GM18502 (cell line): ENCODE results near the gene OAT.
"Not testable (repeated sequence)": the region's sequence is repeated elsewhere in the genome, so short reads cannot be mapped to it uniquely, and the experiment has no call there.

Source experiments
- ATAC-seq: cut with Tn5 transposase; IDR thresholded peaks from one replicate; pipeline ENCODE4 v1.9.1; 2021; ENCODE audit warnings: mild to moderate bottlenecking; ENCODE audit not compliant: unreplicated experiment, poor library complexity

The OAT gene

DNA sequence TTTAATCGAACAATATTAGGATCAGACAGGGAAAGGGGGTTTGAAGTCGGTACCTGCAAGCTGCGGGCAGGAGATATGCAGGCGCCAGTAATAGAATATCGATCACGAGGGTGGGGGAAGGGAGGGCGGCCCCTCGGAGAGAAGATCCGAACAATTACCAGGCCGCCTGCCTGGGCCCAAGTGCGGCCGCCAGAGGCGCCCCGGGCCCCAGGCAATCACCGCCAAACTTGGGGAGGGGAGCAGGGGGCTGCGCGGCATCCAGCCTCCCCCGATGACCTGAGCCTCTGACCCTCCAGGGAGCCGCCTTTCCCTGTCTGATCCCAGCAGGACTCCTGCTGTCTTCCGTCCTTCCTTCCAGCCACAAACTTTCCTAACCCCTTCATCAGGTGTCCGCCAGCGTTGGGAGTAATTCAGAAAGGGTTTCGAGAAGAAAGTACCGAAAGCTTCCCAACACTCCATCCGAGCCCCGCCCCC, 30.0 kb upstream of the OAT start:
- no peak for ATAC-seq

GRCh38 chr10:124447751-124448466, 29.2 kb upstream of the OAT start:
- no peak for ATAC-seq

DNA sequence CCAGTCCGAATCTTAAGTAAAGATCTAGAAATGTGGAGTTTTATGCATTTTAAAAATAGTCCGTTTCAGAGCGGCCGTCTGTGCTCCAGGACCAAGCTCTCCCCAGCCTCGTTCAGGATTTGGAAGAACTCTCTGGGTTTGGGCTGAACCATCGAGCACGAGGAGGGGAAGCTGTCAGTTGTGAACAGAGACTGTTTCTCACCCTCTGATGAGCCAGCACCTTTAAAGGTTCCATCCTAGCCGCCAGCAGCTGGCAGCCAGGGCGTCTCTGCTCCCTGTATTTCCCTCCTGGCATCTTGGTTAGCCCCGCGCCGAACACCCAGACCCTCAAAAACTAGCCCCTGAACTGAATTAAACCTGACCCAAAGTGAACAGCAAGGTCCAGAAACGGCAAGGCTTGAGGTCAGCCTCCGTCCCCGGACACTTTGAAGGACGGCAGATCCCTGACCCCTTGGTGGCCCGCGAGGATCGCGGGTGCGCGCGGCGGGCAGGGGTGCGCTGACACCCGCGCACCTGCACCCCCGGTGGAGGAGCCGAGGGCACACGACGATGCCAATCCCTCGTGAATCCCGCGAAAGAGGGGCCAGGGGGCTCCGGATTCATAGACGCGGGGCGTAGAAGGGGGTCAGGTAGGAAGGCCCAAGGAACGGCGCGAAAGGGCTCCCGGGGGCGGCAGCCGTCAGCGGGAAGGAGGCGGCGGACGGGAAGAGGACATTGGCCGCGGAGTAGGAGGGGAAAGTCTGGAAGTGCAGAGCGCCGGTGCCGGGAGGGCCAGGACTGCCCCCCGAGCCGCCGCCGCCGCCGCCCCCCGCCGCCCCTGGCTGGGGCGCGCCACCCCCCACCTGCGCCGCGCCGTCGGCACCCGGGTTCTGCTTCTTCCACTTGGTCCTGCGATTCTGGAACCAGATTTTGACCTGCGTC, 28.4 kb upstream of the OAT start:
- ATAC-seq: no peak

DNA sequence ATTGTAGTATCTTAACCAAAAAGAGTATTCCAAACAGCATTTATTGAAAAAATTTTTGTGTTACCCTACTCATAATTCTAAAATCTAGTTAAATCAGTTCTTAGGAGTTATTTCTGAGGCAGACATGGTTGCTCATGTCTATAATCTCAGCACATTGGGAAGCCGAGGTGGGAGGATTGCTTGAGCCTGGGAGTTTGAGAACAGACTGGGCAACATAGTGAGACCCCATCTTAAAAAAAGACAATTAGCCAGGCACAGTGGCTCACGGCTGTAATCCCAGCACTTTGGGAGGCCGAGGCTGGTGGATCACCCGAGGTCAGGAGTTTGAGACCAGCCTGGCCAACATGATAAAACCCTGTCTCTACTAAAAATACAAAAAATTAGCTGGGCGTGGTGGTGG, 23.0 kb upstream of the OAT start:
- ATAC-seq: not testable (repeated sequence)

GRCh38 chr10:124436191-124436638, 17.5 kb upstream of the OAT start:
- peak; percentile 88 for ATAC-seq

- not testable (repeated sequence) for ATAC-seq
Measured at GRCh38 chr10:124435683-124436082, 17.0 kb upstream of the OAT start.

GRCh38 chr10:124433461-124433860, 14.7 kb upstream of the OAT start:
- no peak for ATAC-seq

GRCh38 chr10:124430077-124430476, 11.4 kb upstream of the OAT start:
- no peak for ATAC-seq

GRCh38 chr10:124429576-124429975, 10.9 kb upstream of the OAT start:
- no peak for ATAC-seq

- no peak for ATAC-seq
Measured at GRCh38 chr10:124428207-124428777, 9.6 kb upstream of the OAT start.

DNA sequence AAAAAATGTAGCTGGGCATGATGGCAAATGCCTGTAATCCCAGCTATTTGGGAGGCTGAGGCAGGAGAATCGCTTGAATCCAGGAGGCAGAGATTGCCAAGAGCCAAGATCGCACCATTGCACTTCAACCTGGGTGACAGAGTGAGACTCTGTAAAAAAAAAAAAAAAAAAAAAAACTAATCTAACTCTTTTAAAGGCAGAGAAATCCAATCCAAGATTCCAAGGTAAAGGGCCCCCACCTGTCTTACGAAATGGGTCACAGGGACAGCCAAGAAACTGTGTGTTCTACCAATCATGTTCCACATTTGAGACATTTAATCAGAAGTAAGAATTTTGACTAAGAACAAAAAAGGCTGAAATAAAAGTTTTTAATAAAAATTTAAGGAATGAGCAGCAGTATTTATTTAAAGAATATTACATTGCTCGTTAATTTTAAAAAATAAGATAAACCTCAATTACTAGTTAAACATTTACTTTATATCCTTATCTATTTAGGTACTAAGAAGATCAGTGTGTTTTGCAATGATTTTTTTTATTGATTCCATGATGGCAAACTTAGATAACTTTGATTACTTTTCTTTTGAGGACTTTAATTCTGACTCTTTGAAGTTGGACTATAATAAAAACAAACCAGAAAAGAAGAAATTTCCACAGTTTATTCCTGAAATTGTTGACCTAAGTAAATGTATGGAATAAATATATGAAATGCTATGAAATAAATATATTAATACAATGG, 6.7 kb upstream of the OAT start:
- ATAC-seq: no peak

DNA sequence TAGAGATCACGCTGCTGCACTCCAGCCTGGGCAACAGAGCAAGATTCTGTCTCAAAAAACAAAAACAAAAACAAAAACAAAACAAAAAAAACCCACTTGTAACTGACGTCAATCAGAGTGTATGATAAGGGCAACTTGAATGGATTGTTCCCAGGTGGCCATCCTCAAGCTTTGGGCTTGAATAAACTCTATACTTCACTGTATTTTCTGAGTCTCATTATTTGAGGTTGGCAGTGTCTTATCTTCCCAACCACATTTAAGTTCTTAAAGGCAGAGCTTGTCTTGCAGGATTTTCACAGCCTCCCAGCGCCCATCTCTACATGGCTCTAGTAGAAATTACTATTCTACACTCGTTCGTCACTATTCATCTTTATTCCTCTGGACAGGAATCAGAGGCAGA, 5.1 kb upstream of the OAT start:
- no peak for ATAC-seq

DNA sequence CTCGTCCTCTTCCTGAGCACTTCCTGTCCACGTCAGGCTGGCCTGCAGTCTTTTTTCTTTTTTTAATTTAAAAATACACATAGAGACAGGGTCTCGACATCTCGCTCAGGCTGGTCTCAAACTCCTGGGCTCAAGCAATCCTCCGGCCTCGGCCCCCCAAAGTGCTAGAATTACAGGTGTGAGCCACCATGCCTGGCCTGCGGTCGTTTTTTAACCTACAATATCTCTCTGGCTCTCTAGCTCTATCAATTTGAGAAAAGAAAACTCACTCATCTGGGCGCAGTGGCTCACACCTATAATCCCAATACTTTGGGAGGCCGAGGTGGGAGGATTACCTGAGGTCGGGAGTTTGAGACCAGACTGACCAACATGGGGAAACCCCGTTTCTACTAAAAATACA, 4.0 kb upstream of the OAT start:
- no peak for ATAC-seq

GRCh38 chr10:124420254-124420653, 1.5 kb upstream of the OAT start:
- ATAC-seq: no peak

GRCh38 chr10:124419635-124420034, 912 bp upstream of the OAT start:
- ATAC-seq: no peak

DNA sequence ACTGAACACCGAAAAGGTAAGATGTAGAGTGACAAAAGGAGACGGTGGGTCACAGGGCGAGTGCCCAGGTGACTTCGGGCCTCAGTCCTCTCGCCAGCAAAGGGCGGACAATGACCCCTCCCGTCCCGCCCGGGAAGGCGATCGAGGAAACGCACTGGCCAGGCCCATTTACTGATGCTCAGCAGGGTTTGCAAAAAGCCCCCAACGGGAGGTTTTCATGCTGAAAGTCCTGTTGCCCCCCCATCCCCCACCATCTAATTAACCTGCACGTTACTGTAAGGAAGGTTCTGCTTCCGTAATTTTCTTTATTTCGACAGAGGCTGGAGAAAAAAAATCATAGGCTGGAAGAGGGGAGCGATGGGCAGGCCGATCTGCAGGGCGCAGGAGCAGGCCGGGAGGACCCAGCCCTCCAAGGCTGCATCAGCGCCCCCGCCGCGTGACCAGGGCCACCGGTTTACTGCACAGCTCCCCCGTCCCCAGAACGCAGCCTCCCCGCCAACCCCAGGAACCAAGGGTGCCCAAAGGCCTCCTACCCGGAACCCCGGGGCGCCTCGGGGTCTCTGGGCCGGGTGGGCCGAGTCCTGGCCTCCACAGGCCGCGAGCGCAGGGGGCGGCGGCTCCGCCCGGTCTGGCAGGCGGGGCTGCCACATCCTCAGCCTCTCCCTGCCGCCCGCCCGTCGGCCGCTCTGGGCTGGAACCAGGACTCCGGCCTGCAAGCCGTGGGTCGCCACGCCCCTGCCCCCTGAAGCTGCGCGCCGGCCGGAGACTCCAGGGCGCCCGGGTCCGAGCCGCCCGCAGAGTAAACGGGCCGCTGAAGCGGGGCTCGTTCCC, 613 bp downstream of the OAT start:
- ATAC-seq: peak; percentile 42

GRCh38 chr10:124416733-124417132, 2.0 kb downstream of the OAT start:
- no peak for ATAC-seq

GRCh38 chr10:124415210-124415609, 3.5 kb downstream of the OAT start:
- no peak for ATAC-seq

GRCh38 chr10:124414076-124414475, 4.6 kb downstream of the OAT start:
- no peak for ATAC-seq
